OCI-LY3 (cell line): ENCODE data around the gene PIP5K1A.

Experiments
- EZH2phosphoT487 ChIP-seq: fragments of 200-600 bp; shearing (Covaris generic); IDR thresholded peaks from 2 replicates; pipeline ENCODE4 v1.6.1; 2018; ENCODE audit warnings: antibody characterized with exemption, mixed run types, low read depth
- TF ChIP-seq, protein P1 (sequence below): fragments of 200-600, 300-600 bp; sonication (generic); IDR thresholded peaks from 2 replicates; pipeline ENCODE4 v1.5.1; 2014; ENCODE audit warnings: antibody characterized with exemption, low read length, low read depth

DNA sequence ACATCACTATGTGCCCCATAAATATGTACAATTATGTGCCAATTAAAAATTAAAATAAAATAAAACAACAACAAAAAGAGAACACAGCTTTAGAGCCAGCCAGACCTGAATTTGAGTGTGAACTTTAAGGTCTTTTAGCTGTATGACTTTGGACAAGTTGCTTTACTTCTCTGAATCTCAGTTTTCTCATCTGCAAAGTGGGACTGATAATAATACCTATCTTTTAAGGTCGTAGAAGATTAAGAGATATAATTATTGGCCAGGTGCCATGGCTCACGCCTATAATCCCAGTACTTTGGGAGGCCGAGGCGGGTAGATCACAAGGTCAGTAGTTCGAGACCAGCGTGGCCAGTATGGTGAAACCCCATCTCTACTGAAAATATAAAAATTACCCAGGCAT lies 5.0 kb upstream of the PIP5K1A start:
- TF ChIP-seq, protein P1, sequence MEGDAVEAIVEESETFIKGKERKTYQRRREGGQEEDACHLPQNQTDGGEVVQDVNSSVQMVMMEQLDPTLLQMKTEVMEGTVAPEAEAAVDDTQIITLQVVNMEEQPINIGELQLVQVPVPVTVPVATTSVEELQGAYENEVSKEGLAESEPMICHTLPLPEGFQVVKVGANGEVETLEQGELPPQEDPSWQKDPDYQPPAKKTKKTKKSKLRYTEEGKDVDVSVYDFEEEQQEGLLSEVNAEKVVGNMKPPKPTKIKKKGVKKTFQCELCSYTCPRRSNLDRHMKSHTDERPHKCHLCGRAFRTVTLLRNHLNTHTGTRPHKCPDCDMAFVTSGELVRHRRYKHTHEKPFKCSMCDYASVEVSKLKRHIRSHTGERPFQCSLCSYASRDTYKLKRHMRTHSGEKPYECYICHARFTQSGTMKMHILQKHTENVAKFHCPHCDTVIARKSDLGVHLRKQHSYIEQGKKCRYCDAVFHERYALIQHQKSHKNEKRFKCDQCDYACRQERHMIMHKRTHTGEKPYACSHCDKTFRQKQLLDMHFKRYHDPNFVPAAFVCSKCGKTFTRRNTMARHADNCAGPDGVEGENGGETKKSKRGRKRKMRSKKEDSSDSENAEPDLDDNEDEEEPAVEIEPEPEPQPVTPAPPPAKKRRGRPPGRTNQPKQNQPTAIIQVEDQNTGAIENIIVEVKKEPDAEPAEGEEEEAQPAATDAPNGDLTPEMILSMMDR: no peak
- no peak for TF ChIP-seq EZH2phosphoT487
